ENCODE measurements around the gene TXNIP. TPM values are rescaled to one million over a fixed set of nuclear protein-coding genes. Genes with fewer than 3 reads are reported as not detected.

Gene TXNIP
- total RNA-seq, 1 experiment from 2014 or later: 2.5 TPM

DNA sequence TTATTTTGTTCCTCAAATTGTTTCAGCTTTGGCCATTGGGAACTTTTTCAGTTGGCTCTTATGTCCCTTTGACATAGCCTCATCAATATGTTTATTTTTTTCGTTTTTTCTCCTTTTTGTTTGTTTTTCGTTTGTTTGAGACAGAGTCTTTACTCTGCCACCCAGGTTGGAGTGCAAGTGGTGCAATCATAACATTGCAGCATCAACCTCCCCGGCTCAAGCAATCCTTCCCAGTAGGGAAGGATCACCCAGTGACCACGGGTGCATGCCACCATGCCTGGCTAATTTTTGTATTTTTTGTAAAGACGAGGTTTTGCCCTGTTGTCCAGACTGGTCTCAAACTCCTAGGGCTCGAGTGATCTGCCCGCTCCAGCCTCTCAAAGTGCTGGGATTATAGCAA, 23.8 kb downstream of the TXNIP start:
- Histone ChIP-seq H3K27me3 (ENCODE audit: insufficient read depth, low read length) (no peaks in the 10 kb centered on the region), H3K4me3 (replicated peaks in 1 of 2; ENCODE audit: low read depth in 1 of 2, low read length in 2 of 2) (no peak overlapping the region), H3K27ac (ENCODE audit: low read depth, low read length) (no peak overlapping the region), H2AFZ (ENCODE audit: low read depth, low read length, poor library complexity, severe bottlenecking) (no peak overlapping the region), H3K79me2 (ENCODE audit: insufficient read depth, low read length) (no peaks in the 10 kb centered on the region), H3K9ac (ENCODE audit: low read length) (no peak overlapping the region), H3K9me2 (ENCODE audit: insufficient read depth) (no peaks in the 10 kb centered on the region), H4K20me1 (ENCODE audit: insufficient read depth) (no peaks in the 10 kb centered on the region), H3K9me3 (ENCODE audit: control insufficient read depth in 1 of 2, insufficient read depth in 1 of 2, low read depth in 1 of 2, low read length in 2 of 2) (no peaks in the 10 kb centered on the region), H3K4me1 (ENCODE audit: control insufficient read depth in 1 of 2, insufficient read depth in 2 of 2, low read length in 2 of 2) (peaks cover 0 to 6% of the 10 kb centered on the region in 2 experiments; a peak in 2 of 4 replicates), H3K36me3 (ENCODE audit: control insufficient read depth in 1 of 2, insufficient read depth in 2 of 2, low read length in 2 of 2) (no peaks in the 10 kb centered on the region), H3K4me2 (ENCODE audit: low read length) (no peak overlapping the region)
- no TSS peak for BruUV-seq (replicated peaks)
- no peak for ATAC-seq
- ChIA-PET POLR2A (no interaction called here), RAD21 (ENCODE audit: low non-redundant PET in 1 of 2, low total read pairs in 2 of 2, uncharacterized antibody in 2 of 2, unreplicated experiment in 2 of 2) (no interaction called here), CTCF (no interaction called here)
- no peak for DNase-seq (ENCODE audit: low read depth, low spot score)
- no peak for TF ChIP-seq ZBTB33 (IDR thresholded peaks at IDR 0.05; ENCODE audit: extremely low read depth, insufficient replicate concordance, low read length)
- no peak for TF ChIP-seq EZH2 (IDR thresholded peaks at IDR 0.05)
- TF ChIP-seq ZNF274 (IDR thresholded peaks at IDR 0.05; ENCODE audit: low read depth, low read length): no peak
- no peak for TF ChIP-seq POLR2AphosphoS5 (IDR thresholded peaks at IDR 0.05; ENCODE audit: low read depth, low read length)
- TF ChIP-seq EGR1 (IDR thresholded peaks at IDR 0.05; ENCODE audit: low read depth): no peak
- TF ChIP-seq JUND (IDR thresholded peaks at IDR 0.05): no peak
- TF ChIP-seq, protein P1, sequence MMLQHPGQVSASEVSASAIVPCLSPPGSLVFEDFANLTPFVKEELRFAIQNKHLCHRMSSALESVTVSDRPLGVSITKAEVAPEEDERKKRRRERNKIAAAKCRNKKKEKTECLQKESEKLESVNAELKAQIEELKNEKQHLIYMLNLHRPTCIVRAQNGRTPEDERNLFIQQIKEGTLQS (IDR thresholded peaks at IDR 0.05): no peak
- no peak for TF ChIP-seq CEBPB (IDR thresholded peaks at IDR 0.05; ENCODE audit: low read depth)
- no peak for TF ChIP-seq YY1 (IDR thresholded peaks at IDR 0.05; ENCODE audit: extremely low read depth, insufficient replicate concordance, low read depth, low read length)
- TF ChIP-seq SRF (IDR thresholded peaks at IDR 0.05; ENCODE audit: low read depth): no peak
- no peak for TF ChIP-seq SIN3A (IDR thresholded peaks at IDR 0.05; ENCODE audit: low read depth)
- intact Hi-C loops (cut with micrococcal nuclease): no loop called here
